Stimulated activated CD8-positive, alpha-beta memory T cell treated with anti-CD3 and anti-CD28 coated beads, Interleukin-7, amount 100 ng/mL, for 1 hour (primary cell): Measurements from ENCODE around the gene VPS16.

ENCODE experiments used
- DNase-seq, 2 donors: peaks; one replicate each; pipeline ENCODE4 v3.0.0-alpha.2; 2020; ENCODE audit warnings: low read depth in 2 of 2

Gene VPS16

DNA sequence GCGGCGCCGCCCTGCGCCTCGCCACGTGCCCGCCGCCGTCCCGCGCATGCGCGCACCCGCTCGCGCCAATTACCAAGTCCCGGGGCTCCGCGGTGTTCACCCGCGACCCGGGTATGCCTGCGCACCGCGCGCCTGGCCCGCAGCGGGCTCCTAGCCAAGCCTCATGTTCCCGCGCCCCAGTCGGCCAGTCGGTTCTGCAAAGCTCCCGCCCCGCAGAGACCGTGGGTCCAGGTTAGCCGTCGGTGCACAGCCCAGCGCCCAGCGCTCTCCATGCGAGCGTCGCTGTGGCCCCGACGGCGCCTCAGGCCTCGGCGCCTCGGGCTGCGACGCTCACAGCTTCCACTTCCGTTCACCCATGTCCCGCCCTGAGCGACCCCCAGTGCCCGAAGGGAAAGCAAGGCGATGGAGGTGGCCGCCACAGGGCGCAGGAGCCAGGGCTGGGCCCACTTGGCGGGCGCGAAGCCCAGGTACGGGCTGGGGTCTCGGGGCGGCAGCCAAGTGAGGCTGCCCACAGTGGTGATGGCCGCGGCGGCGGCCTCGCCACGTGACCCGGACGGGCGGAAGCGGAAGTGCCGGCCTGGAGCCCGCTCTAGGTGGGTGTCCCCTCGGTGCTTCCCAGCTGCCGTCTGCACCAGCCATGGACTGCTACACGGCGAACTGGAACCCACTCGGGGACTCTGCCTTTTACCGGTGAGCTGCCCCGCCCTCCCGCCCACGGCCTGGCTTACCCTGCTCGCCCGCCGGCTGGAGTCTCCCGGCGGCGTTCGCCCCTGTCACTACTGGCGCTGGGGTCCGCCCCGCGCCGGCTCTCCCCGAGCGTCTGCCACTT, at the start of gene VPS16, which contains the start of gene PCED1A:
VPS16 (plus strand) TSS at position 608 of the 829 bp plus-strand sequence; CDS start at position 638, 30 bp downstream.
PCED1A (minus strand) TSS at position 518 of the 829 bp plus-strand sequence. CDS start 743 bp downstream, outside the sequence.
- DNase-seq = peak; percentile 76 to 79

DNA sequence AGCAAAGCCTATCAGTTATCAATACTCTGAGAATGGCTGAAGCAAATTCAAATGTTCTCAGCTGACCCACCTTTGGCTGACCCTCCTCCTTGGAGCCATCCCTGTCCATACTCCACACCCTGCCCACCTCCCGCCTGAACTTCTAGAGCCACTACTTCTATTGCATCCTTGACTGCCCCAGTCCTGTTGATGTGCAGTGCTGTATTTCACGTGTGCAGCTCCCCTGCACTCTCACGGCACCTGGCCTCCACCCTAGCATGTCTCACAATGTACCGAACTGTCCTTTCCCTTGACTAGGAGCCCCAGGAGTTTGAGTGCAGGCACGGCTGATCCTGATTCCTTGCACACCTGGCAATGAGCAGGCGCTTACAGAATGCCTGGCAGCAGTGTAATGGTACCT, 47.1 kb upstream of the VPS16 start:
- no peak for DNase-seq

- DNase-seq = no peak
Measured at GRCh38 chr20:2794202-2794748, 46.3 kb upstream of the VPS16 start.

- no peak for DNase-seq
Measured at GRCh38 chr20:2794866-2795447, 45.6 kb upstream of the VPS16 start.

- no peak for DNase-seq
Measured at GRCh38 chr20:2795451-2795850, 45.1 kb upstream of the VPS16 start.

DNA sequence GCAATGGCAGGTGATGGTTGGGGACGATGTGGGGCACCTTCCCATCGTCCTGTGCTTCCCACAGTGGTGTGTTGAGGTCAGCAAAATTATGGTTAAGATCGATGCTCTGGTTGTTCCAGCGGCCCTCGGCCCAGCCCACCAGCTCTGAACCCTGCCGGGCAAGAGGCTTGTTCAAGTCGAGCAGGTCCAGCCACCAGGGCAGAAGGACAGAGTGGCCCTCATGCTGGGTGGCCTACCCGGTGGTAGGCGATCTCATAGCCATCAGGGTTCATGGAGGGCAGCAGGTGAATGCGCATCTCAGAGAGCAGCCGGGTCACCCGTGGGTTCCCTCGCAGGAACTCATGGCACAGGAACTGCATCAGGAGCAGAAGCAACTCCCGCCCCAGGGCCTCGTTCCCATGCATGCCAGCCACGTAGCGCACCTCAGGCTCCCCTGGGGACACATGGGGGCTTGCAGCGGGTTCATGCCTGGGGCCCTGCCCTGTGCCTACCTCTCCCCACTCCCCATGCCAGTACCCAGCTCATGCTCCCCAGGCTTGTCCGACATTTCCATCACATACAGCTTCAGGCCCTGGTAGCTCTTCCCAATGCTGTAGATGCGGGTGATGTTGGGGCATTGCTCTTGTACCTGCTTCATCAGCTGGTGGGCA, 44.4 kb upstream of the VPS16 start:
- DNase-seq = no peak

- DNase-seq = no peak
Measured at GRCh38 chr20:2797136-2797983, 43.2 kb upstream of the VPS16 start.

DNA sequence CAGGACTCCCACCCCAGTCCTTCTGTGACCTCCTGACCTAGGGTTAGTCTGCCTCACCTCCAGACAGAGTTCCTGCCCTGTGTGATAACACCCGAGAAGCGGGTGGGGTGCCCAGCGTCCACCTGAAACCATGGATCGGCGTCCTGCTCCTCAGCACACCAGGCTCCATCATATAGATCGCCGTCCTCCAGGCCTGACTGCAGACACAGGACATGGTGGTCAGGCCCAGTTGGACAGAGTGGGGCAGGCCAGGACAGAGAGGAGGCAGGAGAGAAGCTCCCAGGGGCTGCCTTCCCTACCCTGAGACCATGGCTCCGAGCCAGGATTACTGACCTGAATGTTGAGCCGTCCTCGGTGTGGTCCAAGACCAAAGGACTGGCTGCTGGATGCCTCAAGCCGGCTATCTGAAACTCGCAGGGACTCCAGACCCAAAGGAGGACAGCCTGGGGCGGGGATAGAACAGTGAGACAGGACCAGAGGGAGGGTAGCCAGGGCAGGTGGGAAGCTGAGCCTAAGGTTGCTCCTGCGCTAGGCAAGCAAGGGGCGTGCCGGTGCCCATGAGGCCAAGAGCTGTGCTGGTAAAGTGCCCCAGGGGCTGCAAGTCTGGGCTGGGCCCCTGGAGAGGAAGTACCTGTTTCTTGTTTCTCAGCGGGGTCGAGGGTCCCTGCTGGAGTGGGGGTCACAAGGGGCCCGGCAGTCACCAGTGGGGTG, 42.3 kb upstream of the VPS16 start:
- no peak for DNase-seq

DNA sequence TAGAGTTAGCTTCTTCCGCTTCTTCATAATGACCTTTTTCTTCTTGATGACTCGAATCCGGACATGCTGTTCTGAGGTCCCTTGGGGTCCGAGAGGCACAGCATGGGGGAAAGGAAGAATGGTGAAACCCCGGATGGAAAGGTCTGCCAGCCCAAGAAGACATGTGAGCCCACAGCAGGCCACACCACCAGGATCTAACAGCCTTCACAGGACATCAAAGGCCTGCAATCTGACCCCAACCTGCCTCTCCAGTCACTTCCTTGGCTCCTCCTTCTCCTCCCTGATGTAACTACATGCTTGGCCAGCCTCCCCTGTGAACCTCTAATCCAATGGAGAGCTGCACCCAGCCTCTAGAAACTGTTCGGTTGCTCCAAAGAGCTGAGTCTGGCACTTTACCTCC, 41.7 kb upstream of the VPS16 start:
- DNase-seq = no peak

- no peak for DNase-seq
Measured at GRCh38 chr20:2799271-2799670, 41.3 kb upstream of the VPS16 start.

DNA sequence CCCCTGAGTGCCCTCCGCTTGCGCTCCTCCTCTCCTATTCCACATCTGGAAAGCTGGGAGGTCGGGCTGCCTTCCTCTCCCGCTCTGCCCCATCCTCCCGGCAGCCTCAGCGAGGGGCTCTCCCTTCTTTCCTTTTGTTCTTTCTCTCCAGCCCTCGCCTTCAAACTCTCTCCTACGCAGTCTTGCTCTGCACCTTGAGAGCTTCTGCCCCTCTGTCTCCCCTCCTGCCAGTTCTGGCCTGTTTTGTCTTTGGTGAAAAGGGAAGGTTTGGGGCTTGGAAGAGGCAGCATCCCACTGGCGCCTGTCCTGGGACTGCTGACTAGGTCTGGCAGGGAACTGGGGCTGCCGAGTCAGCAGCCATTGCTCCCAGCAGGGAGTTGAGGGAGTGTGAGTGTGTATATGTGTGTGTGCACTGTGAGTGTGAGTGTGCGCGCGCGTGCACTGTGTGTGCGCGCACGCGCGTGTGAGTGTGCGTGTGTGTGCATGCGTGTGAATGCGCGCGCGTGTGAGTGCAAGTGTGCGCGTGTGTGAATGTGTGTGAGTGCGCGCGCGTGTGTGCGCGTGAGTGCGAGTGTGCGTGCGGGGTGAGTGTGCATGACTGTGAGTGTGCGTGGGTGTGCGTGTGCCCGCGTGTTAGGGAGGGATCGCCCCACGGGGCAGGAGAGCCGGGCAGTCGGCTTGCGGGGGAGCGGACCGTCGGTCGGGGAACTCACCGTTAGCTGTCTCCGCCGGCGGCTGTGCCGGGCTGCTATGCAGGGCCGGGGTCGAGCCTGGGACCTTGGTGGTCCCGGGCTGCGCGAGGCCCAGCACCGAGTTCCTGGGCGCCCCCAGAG, 40.6 kb upstream of the VPS16 start:
- no peak for DNase-seq

DNA sequence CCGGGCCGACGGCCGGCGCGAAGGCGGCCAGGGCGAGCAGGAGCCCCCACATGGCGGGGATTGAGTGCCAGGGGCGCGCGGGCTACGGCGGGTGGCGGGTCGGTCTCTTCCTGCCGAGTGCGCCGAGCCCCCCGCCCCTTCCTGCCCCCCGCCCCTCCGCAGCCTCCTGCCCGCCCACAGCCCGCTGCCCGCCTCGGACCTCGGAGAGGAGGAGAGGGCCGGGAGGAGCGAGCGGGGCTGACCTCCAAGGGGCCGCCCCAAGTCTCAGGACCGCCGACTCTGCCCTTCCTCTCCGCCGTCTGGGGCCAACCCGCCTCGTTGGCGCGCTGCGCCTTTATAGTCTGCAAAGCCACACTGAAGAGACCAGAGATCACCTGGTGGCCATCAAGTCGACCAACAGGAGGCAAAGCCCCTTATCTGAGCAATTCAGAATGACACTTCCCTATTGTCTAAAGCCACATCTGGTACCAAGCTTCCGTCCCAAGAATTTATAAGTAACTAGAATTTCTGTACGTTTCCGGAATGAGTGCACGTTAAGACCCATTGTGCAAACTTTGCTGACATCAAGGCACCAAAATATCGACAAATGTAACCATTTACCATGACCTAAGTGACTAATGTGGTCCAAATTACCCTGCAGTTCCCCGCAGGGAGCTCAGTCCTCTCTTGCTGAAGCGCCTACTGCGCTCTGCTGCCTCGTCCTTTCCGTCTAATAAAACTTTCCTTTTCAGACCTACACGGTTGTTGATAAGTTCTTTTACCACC, 39.8 kb upstream of the VPS16 start, which contains the start of gene CPXM1:
CPXM1 (minus strand) TSS at position 107 of the 765 bp plus-strand sequence; CDS start at position 52, 55 bp downstream.
- DNase-seq = no peak

DNA sequence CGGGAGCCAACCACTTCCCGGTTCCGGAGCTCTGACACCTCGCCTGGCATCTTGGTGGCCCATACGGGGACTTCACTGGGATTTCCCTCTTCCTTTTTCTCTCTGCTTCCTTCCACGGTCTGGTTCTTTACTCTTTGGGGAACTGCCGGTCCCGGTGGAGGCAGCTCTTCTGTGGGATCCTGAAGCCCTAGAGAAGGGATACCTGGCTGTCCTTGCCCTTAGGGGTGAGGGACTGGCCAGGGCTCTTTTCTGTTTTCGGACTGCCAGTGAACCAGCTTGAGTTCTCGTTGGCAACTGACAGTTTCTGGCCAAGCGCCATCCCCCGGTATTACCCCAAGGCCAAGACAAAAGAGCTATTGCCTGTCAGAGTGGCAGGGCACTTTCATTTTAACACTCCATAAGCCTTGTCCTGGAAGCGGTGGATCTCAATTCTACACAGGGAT, 39.2 kb upstream of the VPS16 start:
- DNase-seq = no peak

DNA sequence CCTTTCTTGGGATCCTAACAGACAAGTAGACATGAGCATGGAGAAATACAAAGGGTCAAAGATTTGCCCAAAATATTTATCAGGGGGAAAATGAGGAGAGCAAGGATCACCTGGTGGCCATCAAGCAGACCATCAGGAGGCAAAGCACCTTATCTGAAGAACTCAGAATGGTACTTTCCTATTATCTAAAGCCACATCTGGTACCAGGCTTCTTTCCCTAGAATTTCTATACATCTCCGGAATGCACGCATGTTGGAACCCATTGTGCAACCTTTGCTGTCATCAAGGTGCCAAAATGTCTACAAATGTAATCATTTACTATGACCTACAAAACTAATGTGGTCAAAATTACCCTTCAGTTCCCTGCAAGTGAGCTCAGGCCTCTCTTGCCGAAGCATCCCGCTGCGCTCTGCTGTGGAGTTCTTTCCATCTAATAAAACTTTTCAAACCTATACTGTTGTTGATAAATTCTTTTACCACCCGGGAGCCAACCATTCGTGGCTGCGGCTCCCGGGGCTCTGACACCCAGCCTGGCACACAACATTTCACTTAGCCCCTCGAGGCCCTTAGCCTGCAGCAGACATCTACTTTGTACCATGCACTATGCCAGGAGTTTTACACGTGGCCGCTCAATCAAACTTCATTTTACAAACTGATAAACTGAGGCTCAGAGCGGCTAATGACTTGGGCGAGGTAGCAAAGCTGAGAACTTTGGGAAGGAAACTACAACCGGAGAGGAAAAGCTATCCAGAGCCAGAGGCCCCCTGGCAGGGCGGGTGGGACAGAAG, 36.3 kb upstream of the VPS16 start:
- DNase-seq = no peak

DNA sequence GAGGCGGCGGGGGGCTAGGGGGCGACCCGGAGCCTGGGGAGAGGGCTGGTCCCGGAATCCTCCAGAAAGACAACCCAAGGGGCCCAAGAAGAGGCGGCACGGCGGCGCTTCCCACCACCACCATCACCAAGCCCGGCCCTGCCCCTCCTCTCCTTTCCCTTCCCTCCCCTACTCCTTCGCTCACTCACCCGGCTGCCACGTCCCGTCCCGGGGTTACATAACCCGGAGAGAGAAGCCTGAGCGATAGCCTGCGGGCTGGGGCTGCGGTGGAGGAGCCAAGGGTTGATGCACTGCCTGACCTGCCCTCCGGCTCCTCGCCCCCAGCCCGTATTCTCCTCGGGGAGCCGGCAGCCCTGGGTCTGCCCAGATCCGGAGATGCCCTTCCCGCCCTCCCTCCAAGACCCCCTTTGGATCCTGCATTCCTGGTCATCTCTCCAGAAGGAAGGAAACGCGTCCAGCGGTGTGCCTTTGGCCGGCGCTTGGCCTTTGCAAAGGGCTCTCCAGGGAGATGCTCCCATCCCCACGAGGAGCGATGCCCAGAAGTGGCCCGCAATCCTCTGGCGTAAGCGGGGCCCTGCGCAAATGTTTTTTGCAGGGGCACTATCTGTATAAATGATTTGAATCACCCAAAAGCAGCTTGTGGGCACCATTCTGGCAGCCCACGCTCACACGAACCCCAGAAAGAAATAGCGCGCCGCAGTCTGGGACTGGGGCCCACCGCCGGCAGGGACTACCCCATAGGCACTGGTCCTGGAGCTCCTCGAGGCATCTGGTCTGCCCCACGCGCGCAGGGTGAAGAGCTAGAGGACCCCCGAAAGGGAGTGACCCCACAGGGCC, 35.5 kb upstream of the VPS16 start:
- no peak for DNase-seq

DNA sequence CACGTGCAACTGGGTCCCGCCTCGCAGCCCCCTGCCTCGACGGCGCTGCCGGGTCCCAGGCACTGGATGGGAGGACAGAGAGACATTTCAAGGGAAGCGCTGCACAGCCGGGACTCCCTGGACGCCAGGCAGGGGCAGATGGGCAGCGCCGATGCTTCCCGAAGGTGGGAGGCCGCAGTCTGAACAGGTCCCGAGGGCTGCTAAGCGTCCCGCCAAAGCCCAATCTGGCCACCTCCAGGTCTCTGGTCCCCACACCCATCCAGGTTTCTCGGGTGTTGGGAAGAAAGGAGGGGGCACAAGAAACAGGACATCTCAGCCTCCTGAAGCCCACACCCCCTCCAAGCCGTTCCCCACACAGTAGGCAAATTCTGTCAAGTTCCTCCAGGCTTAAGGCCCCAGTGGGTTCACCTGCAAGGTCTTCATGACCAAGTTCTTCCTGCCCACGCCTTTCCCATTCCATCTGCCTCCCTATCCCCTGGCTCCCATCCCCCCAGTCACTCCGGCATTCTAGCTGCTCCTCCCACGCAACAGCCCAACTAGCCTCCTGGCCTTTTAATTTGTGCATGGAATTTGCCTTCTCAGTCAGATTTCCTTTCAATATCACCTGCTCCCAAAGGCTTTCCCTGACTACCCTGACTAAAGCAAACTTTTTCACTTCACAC, 34.7 kb upstream of the VPS16 start:
- no peak for DNase-seq

GRCh38 chr20:2806351-2806701, 34.2 kb upstream of the VPS16 start:
- DNase-seq = no peak
